H1 (cell line): ENCODE measurements around the gene NCLN. TPM values are rescaled to one million over a fixed set of nuclear protein-coding genes. Genes with fewer than 3 reads are reported as not detected.

ENCODE experiments used
- BACH1 ChIP-seq: IDR thresholded peaks from 2 replicates; pipeline ENCODE4 v1.6.1; 2012; ENCODE audit warnings: low read length, improper control_type of control experiment
- BCL11A ChIP-seq, 2 experiments: IDR thresholded peaks; one replicate each; pipeline ENCODE4 v1.6.1; 2011; ENCODE audit warnings: low read depth in 2 of 2, low read length in 2 of 2, mild to moderate bottlenecking in 2 of 2
- polyA plus RNA-seq, 7 experiments: library from polyadenylated mRNA; depleted of rRNA in 3 of 7; stranded (reverse) in 5 of 7; unstranded in 2 of 7; fragments of >200 nt in 5 of 7; fragments of 200-250 nt in 2 of 7; gene quantifications; 1 replicate in 5 of 7; 2 replicates in 1 of 7; 4 replicates in 1 of 7; pipeline versions ENCODE4 v1.2.1 to v1.2.3, GENCODE V29; 2011 to 2013; ENCODE audit warnings: missing spikeins in 2 of 7, mixed read lengths in 2 of 7
- total RNA-seq: library from RNA; stranded (reverse); fragmentation: NEBNext Ultra II Directional; extraction: Animal tissue kit (Norgen Biotek cat#: 25700); gene quantifications from 2 replicates; pipeline ENCODE4 v1.2.1, GENCODE V29; 2021
- TF ChIP-seq, protein P1 (sequence below): fragments of 300-600 bp; sonication (generic); IDR thresholded peaks from 2 replicates; pipeline ENCODE4 v1.7.1; 2012; ENCODE audit warnings: low read length, moderate library complexity, mild to moderate bottlenecking, inconsistent platforms; ENCODE audit not compliant: insufficient replicate concordance

Gene NCLN
- total and polyA plus RNA-seq, 2 of the 8 experiments (the other 6 are each of a cell fraction or from before 2014, with no cell fraction given) = 89.2 to 103 TPM

DNA sequence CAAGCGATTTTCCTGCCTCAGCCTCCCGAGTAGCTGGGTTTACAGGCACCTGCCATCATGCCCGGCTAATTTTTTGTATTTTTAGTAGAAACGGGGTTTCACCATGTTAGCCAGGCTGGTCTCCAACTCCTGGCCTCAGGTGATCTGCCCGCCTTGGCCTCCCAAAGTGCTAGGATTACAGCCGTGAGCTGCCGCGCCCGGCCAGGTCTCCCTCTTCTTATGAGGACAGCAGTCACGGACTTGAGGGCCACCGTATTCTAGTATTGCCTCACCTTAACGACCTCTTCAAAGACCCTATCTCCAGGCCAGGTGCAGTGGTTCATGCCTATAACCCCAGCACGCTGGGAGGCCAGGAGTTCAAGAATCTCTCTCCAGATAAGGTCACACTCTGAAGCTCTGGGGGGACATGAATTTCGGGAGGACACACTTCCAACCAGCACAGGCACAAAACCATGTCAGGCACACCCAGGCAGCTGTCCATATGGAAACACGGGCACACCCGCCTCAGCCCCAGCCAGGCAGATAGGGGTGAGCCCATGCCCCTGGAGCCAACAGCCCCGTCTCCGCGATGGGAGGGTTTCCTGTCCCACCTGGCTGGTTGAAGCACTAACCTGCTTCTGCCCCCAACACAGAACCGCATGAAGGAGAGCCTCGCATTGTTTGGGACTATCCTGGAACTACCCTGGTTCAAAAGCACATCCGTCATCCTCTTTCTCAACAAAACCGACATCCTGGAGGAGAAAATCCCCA, 28.5 kb upstream of the NCLN start (continued):
- TF ChIP-seq, protein P1, sequence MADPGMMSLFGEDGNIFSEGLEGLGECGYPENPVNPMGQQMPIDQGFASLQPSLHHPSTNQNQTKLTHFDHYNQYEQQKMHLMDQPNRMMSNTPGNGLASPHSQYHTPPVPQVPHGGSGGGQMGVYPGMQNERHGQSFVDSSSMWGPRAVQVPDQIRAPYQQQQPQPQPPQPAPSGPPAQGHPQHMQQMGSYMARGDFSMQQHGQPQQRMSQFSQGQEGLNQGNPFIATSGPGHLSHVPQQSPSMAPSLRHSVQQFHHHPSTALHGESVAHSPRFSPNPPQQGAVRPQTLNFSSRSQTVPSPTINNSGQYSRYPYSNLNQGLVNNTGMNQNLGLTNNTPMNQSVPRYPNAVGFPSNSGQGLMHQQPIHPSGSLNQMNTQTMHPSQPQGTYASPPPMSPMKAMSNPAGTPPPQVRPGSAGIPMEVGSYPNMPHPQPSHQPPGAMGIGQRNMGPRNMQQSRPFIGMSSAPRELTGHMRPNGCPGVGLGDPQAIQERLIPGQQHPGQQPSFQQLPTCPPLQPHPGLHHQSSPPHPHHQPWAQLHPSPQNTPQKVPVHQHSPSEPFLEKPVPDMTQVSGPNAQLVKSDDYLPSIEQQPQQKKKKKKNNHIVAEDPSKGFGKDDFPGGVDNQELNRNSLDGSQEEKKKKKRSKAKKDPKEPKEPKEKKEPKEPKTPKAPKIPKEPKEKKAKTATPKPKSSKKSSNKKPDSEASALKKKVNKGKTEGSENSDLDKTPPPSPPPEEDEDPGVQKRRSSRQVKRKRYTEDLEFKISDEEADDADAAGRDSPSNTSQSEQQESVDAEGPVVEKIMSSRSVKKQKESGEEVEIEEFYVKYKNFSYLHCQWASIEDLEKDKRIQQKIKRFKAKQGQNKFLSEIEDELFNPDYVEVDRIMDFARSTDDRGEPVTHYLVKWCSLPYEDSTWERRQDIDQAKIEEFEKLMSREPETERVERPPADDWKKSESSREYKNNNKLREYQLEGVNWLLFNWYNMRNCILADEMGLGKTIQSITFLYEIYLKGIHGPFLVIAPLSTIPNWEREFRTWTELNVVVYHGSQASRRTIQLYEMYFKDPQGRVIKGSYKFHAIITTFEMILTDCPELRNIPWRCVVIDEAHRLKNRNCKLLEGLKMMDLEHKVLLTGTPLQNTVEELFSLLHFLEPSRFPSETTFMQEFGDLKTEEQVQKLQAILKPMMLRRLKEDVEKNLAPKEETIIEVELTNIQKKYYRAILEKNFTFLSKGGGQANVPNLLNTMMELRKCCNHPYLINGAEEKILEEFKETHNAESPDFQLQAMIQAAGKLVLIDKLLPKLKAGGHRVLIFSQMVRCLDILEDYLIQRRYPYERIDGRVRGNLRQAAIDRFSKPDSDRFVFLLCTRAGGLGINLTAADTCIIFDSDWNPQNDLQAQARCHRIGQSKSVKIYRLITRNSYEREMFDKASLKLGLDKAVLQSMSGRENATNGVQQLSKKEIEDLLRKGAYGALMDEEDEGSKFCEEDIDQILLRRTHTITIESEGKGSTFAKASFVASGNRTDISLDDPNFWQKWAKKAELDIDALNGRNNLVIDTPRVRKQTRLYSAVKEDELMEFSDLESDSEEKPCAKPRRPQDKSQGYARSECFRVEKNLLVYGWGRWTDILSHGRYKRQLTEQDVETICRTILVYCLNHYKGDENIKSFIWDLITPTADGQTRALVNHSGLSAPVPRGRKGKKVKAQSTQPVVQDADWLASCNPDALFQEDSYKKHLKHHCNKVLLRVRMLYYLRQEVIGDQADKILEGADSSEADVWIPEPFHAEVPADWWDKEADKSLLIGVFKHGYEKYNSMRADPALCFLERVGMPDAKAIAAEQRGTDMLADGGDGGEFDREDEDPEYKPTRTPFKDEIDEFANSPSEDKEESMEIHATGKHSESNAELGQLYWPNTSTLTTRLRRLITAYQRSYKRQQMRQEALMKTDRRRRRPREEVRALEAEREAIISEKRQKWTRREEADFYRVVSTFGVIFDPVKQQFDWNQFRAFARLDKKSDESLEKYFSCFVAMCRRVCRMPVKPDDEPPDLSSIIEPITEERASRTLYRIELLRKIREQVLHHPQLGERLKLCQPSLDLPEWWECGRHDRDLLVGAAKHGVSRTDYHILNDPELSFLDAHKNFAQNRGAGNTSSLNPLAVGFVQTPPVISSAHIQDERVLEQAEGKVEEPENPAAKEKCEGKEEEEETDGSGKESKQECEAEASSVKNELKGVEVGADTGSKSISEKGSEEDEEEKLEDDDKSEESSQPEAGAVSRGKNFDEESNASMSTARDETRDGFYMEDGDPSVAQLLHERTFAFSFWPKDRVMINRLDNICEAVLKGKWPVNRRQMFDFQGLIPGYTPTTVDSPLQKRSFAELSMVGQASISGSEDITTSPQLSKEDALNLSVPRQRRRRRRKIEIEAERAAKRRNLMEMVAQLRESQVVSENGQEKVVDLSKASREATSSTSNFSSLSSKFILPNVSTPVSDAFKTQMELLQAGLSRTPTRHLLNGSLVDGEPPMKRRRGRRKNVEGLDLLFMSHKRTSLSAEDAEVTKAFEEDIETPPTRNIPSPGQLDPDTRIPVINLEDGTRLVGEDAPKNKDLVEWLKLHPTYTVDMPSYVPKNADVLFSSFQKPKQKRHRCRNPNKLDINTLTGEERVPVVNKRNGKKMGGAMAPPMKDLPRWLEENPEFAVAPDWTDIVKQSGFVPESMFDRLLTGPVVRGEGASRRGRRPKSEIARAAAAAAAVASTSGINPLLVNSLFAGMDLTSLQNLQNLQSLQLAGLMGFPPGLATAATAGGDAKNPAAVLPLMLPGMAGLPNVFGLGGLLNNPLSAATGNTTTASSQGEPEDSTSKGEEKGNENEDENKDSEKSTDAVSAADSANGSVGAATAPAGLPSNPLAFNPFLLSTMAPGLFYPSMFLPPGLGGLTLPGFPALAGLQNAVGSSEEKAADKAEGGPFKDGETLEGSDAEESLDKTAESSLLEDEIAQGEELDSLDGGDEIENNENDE = no peak
- TF ChIP-seq BCL11A (IDR thresholded peaks at IDR 0.05; ENCODE audit: low read depth in 2 of 2, low read length in 2 of 2) (no peak), BACH1 (no peak)
